HG03064 (cell line): ENCODE measurements around the gene SLC39A10.

Experiments
- ATAC-seq: cut with Tn5 transposase; IDR thresholded peaks from one replicate; pipeline ENCODE4 v1.9.1; 2021; ENCODE audit warnings: low read depth; ENCODE audit not compliant: unreplicated experiment

The SLC39A10 gene

GRCh38 chr2:195709901-195710806 is 53.1 kb downstream of the SLC39A10 start:
- no peak for ATAC-seq

DNA sequence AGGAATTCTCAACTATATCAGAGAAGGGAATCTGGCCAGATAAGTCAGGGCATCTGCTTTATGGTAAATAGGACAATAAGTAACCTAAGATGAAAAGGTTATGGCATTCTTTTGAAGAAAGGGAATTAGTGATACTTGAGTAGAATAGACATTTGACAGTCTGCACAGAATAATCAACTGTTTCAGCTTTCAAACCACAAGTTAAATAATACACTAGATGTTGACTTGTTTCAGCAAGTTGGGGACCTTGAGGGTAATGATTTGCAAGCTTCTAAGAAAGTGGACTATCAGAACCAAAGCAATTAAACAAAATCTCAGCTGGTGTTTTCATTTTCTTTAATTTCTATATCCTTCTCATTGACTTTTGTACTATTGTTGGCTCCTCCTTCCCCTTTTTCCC is 54.5 kb downstream of the SLC39A10 start:
- peak; percentile 80 for ATAC-seq

GRCh38 chr2:195716466-195716865 is 59.4 kb downstream of the SLC39A10 start:
- ATAC-seq = no peak

- ATAC-seq = no peak
Observed at GRCh38 chr2:195721042-195721441, 64.0 kb downstream of the SLC39A10 start.

GRCh38 chr2:195722075-195722474 is 65.0 kb downstream of the SLC39A10 start:
- no peak for ATAC-seq

- no peak for ATAC-seq
Observed at GRCh38 chr2:195727106-195727505, 70.1 kb downstream of the SLC39A10 start.

- no peak for ATAC-seq
Observed at GRCh38 chr2:195730912-195731311, 73.9 kb downstream of the SLC39A10 start.

- ATAC-seq = no peak
Observed at GRCh38 chr2:195732574-195732973, 75.5 kb downstream of the SLC39A10 start.

- ATAC-seq = no peak
Observed at GRCh38 chr2:195733831-195734230, 76.8 kb downstream of the SLC39A10 start.

DNA sequence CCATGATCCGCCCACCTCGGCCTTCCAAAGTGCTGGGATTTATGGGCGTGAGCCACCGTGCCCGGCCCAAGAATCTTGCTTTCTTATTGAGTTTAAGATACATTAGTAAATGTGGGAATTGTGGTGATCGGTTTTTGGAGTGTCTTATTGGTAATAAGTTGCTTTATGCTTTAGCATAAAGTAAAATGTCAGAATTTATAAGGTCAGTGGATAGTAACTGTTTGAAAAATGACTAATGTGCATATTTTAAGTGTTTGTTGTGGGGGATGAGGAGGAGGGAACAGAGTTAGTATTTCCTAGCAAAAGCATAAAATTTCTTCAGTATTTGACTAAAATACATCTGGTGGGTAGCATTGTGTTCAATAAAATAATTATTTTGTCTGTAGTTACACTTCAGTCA is 77.4 kb downstream of the SLC39A10 start:
- ATAC-seq = no peak

DNA sequence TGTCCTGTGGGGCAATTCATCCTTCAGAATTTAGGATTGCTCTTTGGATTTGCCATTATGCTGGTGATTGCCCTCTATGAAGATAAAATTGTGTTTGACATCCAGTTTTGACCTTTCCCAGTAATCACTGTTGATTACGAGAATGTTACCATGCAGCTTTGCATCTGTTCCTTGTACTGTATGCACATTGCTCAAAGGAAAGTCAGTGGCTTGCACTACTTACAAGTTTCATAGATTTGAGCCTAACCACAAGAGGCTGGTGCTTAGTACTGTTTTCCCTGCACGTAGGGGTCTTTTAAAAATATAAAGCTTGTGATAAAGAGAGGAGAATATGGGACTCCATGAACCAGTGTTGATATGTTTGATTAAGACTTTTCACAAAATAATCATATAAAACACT is 77.9 kb downstream of the SLC39A10 start:
- ATAC-seq = no peak

DNA sequence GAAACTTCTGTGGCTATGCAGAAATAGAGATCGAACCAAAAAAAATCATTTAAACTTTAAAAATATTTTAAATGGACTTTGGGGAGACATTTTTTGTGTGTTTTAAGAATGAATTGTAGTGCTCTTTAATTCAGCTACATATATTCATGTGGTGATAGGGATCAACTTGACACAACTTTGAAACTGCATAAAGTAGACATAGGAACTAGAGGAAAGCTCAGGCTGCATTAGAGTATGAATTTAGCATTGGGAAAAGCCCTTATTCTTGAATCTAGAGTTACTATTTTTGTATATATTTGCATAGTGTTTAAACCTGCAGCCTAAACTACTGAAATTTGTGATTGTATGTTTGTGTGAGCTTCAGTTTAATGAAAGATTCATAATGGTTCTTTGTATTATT is 78.3 kb downstream of the SLC39A10 start:
- no peak for ATAC-seq

GRCh38 chr2:195737511-195738325 is 80.7 kb downstream of the SLC39A10 start:
- no peak for ATAC-seq

DNA sequence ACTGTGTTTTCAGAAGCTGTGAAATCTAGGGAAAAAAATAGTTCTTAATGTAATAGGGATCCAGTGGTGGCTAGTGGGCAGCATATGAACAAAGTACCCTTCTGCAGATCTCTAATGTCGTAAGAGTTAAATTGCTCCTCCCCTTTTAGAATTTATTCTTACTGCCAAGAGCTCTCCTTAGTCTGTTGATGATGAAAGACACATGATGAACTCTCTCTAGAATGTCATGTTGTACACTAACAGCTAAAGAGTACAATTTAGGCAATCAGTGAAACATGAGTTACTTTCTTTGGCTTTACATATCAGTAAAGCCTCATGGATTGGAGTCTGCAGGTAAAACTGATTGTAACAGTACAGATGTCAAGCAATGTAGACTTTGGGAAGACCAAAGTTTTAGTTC is 84.2 kb downstream of the SLC39A10 start:
- ATAC-seq = no peak

GRCh38 chr2:195756218-195756942 is 99.4 kb downstream of the SLC39A10 start:
- ATAC-seq = no peak

DNA sequence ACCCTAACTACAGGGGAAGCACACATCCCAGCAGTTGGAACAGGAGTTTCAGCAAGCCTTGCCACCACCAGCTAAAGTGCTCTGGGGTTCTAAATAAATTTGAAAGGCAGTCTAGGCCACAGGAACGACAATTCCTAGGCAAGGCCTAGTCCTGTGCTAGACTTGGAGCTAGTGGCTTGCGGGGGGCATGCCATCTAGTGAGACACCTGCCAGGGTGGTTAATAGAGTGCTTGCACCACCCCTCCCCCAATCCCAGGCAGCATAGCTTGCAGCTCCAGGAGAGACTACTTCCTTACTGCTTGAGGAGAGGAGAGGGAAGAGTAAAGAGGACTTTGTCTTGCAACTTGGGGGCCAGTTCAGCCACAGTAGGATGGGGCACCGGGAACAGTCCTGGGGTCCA is 101.8 kb downstream of the SLC39A10 start:
- no peak for ATAC-seq

GRCh38 chr2:195759877-195760276 is 102.9 kb downstream of the SLC39A10 start:
- no peak for ATAC-seq

GRCh38 chr2:195763866-195764265 is 106.8 kb downstream of the SLC39A10 start:
- ATAC-seq = no peak

- ATAC-seq = no peak
Observed at GRCh38 chr2:195766691-195767090, 109.7 kb downstream of the SLC39A10 start.

GRCh38 chr2:195768431-195768830 is 111.4 kb downstream of the SLC39A10 start:
- no peak for ATAC-seq

GRCh38 chr2:195769975-195770374 is 112.9 kb downstream of the SLC39A10 start:
- ATAC-seq = no peak
